Stomach (tissue), 9 donors: Measurements from ENCODE around the gene BCAR3. TPM values are rescaled to one million over a fixed set of nuclear protein-coding genes. Genes with fewer than 3 reads are reported as not detected.

Experiments used
- DNase-seq, 2 donors: peaks; one replicate each; pipeline versions ENCODE4 v3.0.0 to v3.0.0-alpha.2; 2013 to 2019
- H3K27ac ChIP-seq, 5 donors: fragments of 200-600 bp in 4 of 5; sonication (generic) in 4 of 5; one replicate each; pipeline ENCODE4 v1.5.1; 2013 to 2019; ENCODE audit warnings: mild to moderate bottlenecking in 1 of 5, moderate library complexity in 1 of 5
- H3K27me3 ChIP-seq, 3 donors: fragments of 200-600 bp; sonication (generic); one replicate each; pipeline ENCODE4 v1.5.1; 2017 to 2019; ENCODE audit warnings: mixed run types in 1 of 3
- H3K36me3 ChIP-seq, 4 donors: fragments of 200-600 bp; sonication (generic); 1 replicate in 3 of 4; 2 replicates in 1 of 4; pipeline ENCODE4 v1.5.1; 2016 to 2019
- H3K4me1 ChIP-seq, 4 donors: fragments of 200-600 bp; sonication (generic); one replicate each; pipeline ENCODE4 v1.5.1; 2016 to 2019
- H3K4me3 ChIP-seq, 4 donors: fragments of 200-600 bp; sonication (generic) in 3 of 4; one replicate each; pipeline ENCODE4 v1.5.1; 2016 to 2019; ENCODE audit warnings: mild to moderate bottlenecking in 1 of 4
- H3K9me3 ChIP-seq, 4 donors: fragments of 200-600 bp; sonication (generic); one replicate each; pipeline ENCODE4 v1.5.1; 2016 to 2019
- CTCF ChIP-seq, 7 experiments: fragments of 450-650 bp in 4 of 7; fragments of 200-600 bp in 3 of 7; sonication (generic) in 3 of 7; IDR thresholded peaks; one replicate each; pipeline ENCODE4 v1.5.1; 2016 to 2019; ENCODE audit warnings: antibody characterized with exemption in 7 of 7, control low read depth in 2 of 7, mild to moderate bottlenecking in 1 of 7
- EP300 ChIP-seq: sonication (generic); formaldehyde crosslinking; IDR thresholded peaks from one replicate; pipeline ENCODE4 v1.6.1; 2017; ENCODE audit warnings: antibody characterized with exemption
- POLR2A ChIP-seq, 4 donors: fragments of 450-650 bp; IDR thresholded peaks; one replicate each; pipeline ENCODE4 v1.6.1; 2016; ENCODE audit warnings: antibody characterized with exemption in 4 of 4, control low read depth in 2 of 4, mild to moderate bottlenecking in 1 of 4, moderate library complexity in 1 of 4
- POLR2AphosphoS5 ChIP-seq, 3 donors: sonication (generic); formaldehyde crosslinking; IDR thresholded peaks; one replicate each; pipeline ENCODE4 v1.6.1; 2016; ENCODE audit warnings: antibody characterized with exemption in 3 of 3
- WGBS, 5 donors: extraction: QIAGEN DNeasy Blood & Tissue Kit in 3 of 5; methylation state at CpG; one replicate each; pipeline versions ENCODE4 v1.1.5 to v1.1.7; 2013 to 2018; 5-methylcytosine and 5-hydroxymethylcytosine counted together
- intact Hi-C: fragments of 100-400 bp; cut with DNase I; formaldehyde crosslinking; loops from one replicate; pipeline ENCODE4 v1.15.1; 2023; ENCODE audit warnings: low total_unique reads
- polyA plus RNA-seq, 3 donors: library from polyadenylated mRNA; stranded (reverse); fragments of 200-250 nt; gene quantifications; one replicate each; pipeline ENCODE4 v1.2.3, GENCODE V29; 2013
- total RNA-seq, 5 donors: library from RNA; depleted of rRNA; stranded (reverse); fragments of >200 nt; gene quantifications; one replicate each; pipeline versions ENCODE4 v1.1.0 to v1.2.3, GENCODE V29; 2014 to 2016
- donor health status: healthy with polysubstance abuse.
- donor health status: Bipolar disorder and iron deficiency.
- donor health status: healthy.

Gene BCAR3
- total and polyA plus RNA-seq, 8 donors = 5.6 to 28.0 (median 19.3) TPM

- Histone ChIP-seq H3K4me3 (no peak overlapping the region), H3K9me3 (no peaks in the 10 kb centered on the region), H3K27me3 (no peaks in the 10 kb centered on the region), H3K27ac (no peak overlapping the region), H3K4me1 (no peaks in the 10 kb centered on the region), H3K36me3 (peaks cover 0 to 12% (median 4%) of the 10 kb centered on the region in 4 donors)
- 93 to 100% (median 98%) methylated on average over 1 of the region's 1 CpG for WGBS, 5 donors
- intact Hi-C loops = no loop called here
- TF ChIP-seq POLR2A (IDR thresholded peaks at IDR 0.05) (no peak), POLR2AphosphoS5 (IDR thresholded peaks at IDR 0.05) (no peak), EP300 (no peak), CTCF (IDR thresholded peaks at IDR 0.05) (no peak)
- DNase-seq = no peak
Measured at GRCh38 chr1:93542398-93542797, 139.2 kb downstream of the BCAR3 start.

DNA sequence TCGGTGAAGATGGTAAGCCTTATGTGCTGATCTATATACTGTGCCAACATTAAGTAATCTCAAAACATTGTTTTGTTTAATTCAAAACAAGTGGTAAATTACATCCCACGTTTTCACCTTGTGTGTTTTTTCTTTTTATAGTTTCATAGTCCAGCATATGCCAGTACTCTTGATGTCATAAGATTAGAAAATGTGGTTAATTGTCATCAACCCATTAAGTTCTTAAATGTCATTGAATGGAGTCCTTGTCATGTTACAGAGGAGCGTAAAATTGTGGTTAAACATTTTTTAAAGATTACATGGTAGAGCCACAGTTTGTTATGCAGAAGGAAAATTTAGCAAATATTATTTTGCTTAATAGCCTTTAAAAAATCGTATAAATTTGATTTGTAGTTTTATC lies 140.6 kb downstream of the BCAR3 start:
- H3K9me3 ChIP-seq = no peaks in the 10 kb centered on the region
- TF ChIP-seq EP300 = no peak
- no peak for TF ChIP-seq POLR2A (IDR thresholded peaks at IDR 0.05)
- no peak for TF ChIP-seq CTCF (IDR thresholded peaks at IDR 0.05)
- TF ChIP-seq POLR2AphosphoS5 (IDR thresholded peaks at IDR 0.05) = no peak
- H3K4me3 ChIP-seq = no peak overlapping the region
- intact Hi-C loops = no loop called here
- WGBS, 5 donors = 78 to 82% (median 82%) methylated on average over 4 of the region's 4 CpGs
- H3K4me1 ChIP-seq = no peaks in the 10 kb centered on the region
- DNase-seq = no peak
- no peak overlapping the region for H3K27ac ChIP-seq
- no peaks in the 10 kb centered on the region for H3K27me3 ChIP-seq
- H3K36me3 ChIP-seq = peaks cover 0 to 8% (median 3%) of the 10 kb centered on the region in 4 donors

GRCh38 chr1:93537924-93538323 lies 143.7 kb downstream of the BCAR3 start:
- Histone ChIP-seq H3K27ac (no peak overlapping the region), H3K9me3 (no peaks in the 10 kb centered on the region), H3K4me1 (no peaks in the 10 kb centered on the region), H3K4me3 (no peak overlapping the region), H3K27me3 (no peaks in the 10 kb centered on the region), H3K36me3 (peaks cover 0 to 3% (median 1%) of the 10 kb centered on the region in 4 donors)
- intact Hi-C loops = no loop called here
- no peak for DNase-seq
- TF ChIP-seq CTCF (IDR thresholded peaks at IDR 0.05) (no peak), EP300 (no peak), POLR2AphosphoS5 (IDR thresholded peaks at IDR 0.05) (no peak), POLR2A (IDR thresholded peaks at IDR 0.05) (no peak)
- 61 to 81% (median 71%) methylated on average over 2 of the region's 2 CpGs for WGBS, 5 donors

- no peak overlapping the region for H3K27ac ChIP-seq
- intact Hi-C loops = no loop called here
Measured at GRCh38 chr1:93537396-93537795, 144.2 kb downstream of the BCAR3 start.

More at GRCh38 chr1:93537396-93537795, 144.2 kb downstream of the BCAR3 start:
- Histone ChIP-seq H3K36me3 (peaks cover 0 to 3% (median 2%) of the 10 kb centered on the region in 4 donors), H3K9me3 (no peaks in the 10 kb centered on the region), H3K4me1 (no peaks in the 10 kb centered on the region), H3K4me3 (no peak overlapping the region), H3K27me3 (no peaks in the 10 kb centered on the region)
- no peak for DNase-seq
- no peak for TF ChIP-seq EP300
- no peak for TF ChIP-seq POLR2A (IDR thresholded peaks at IDR 0.05)
- no peak for TF ChIP-seq POLR2AphosphoS5 (IDR thresholded peaks at IDR 0.05)
- TF ChIP-seq CTCF (IDR thresholded peaks at IDR 0.05) = no peak
